Measurements from ENCODE around the gene VSTM2L.
A peak's percentile ranks its signal among the peaks of the same experiment; 100 is the strongest.

The VSTM2L gene

GRCh38 chr20:37907677-37908401, 4.9 kb downstream of the VSTM2L start:
- TF ChIP-seq, protein P1, sequence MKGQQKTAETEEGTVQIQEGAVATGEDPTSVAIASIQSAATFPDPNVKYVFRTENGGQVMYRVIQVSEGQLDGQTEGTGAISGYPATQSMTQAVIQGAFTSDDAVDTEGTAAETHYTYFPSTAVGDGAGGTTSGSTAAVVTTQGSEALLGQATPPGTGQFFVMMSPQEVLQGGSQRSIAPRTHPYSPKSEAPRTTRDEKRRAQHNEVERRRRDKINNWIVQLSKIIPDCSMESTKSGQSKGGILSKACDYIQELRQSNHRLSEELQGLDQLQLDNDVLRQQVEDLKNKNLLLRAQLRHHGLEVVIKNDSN (IDR thresholded peaks at IDR 0.05) = no peak
- TF ChIP-seq, protein P2, sequence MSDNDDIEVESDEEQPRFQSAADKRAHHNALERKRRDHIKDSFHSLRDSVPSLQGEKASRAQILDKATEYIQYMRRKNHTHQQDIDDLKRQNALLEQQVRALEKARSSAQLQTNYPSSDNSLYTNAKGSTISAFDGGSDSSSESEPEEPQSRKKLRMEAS (IDR thresholded peaks at IDR 0.05) = no peak
- TF ChIP-seq TAF1 (IDR thresholded peaks at IDR 0.05; ENCODE audit: low read depth) (no peak; the same call in 1 of the 2 replicates), RAD21 (IDR thresholded peaks at IDR 0.05; ENCODE audit: low read depth) (no peak), CREB1 (IDR thresholded peaks at IDR 0.05; ENCODE audit: low read depth) (no peak), NFIC (IDR thresholded peaks at IDR 0.05) (peak; percentile 96), TEAD4 (IDR thresholded peaks at IDR 0.05) (peak; percentile 80), EP300 (IDR thresholded peaks at IDR 0.05; ENCODE audit: borderline replicate concordance) (peak; percentile 78), YY1 (IDR thresholded peaks at IDR 0.05; ENCODE audit: low read depth) (no peak), EGR1 (IDR thresholded peaks at IDR 0.05) (no peak), ZBTB7A (IDR thresholded peaks at IDR 0.05; ENCODE audit: low read depth) (no peak), FOXM1 (IDR thresholded peaks at IDR 0.05; ENCODE audit: borderline replicate concordance, low read depth) (no peak), TCF12 (IDR thresholded peaks at IDR 0.05; ENCODE audit: low read depth) (peak; percentile 81), CEBPB (IDR thresholded peaks at IDR 0.05) (no peak)
- TF ChIP-seq, protein P3, sequence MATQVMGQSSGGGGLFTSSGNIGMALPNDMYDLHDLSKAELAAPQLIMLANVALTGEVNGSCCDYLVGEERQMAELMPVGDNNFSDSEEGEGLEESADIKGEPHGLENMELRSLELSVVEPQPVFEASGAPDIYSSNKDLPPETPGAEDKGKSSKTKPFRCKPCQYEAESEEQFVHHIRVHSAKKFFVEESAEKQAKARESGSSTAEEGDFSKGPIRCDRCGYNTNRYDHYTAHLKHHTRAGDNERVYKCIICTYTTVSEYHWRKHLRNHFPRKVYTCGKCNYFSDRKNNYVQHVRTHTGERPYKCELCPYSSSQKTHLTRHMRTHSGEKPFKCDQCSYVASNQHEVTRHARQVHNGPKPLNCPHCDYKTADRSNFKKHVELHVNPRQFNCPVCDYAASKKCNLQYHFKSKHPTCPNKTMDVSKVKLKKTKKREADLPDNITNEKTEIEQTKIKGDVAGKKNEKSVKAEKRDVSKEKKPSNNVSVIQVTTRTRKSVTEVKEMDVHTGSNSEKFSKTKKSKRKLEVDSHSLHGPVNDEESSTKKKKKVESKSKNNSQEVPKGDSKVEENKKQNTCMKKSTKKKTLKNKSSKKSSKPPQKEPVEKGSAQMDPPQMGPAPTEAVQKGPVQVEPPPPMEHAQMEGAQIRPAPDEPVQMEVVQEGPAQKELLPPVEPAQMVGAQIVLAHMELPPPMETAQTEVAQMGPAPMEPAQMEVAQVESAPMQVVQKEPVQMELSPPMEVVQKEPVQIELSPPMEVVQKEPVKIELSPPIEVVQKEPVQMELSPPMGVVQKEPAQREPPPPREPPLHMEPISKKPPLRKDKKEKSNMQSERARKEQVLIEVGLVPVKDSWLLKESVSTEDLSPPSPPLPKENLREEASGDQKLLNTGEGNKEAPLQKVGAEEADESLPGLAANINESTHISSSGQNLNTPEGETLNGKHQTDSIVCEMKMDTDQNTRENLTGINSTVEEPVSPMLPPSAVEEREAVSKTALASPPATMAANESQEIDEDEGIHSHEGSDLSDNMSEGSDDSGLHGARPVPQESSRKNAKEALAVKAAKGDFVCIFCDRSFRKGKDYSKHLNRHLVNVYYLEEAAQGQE (IDR thresholded peaks at IDR 0.05; ENCODE audit: low read depth) = no peak

DNA sequence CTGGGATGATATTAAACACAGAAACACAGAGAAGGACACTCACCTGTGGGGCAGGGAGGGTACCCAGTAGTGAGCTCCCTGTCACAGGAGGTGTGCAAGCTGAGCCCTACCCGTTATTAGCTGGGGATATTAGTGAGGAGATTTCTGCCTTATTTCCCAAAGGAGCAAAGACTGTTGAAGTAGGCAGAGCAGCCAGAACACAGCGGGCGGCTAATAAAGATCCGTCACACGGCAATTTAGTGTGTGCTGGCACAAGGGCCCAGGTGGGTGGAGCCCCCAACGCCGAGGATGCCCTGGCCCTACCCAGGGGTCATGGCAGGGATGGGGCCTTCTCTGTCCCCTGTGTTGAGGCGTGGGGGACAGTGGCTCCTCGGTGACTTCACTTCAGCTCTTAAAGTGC, 8.3 kb downstream of the VSTM2L start:
- TF ChIP-seq NFIC (IDR thresholded peaks at IDR 0.05) = no peak
- TF ChIP-seq EGR1 (IDR thresholded peaks at IDR 0.05) = no peak
- no peak for TF ChIP-seq TEAD4 (IDR thresholded peaks at IDR 0.05)
- no peak for TF ChIP-seq CEBPB (IDR thresholded peaks at IDR 0.05)
- no peak for TF ChIP-seq RAD21 (IDR thresholded peaks at IDR 0.05; ENCODE audit: low read depth)
- TF ChIP-seq TCF12 (IDR thresholded peaks at IDR 0.05; ENCODE audit: low read depth) = no peak
- TF ChIP-seq, protein P3 (IDR thresholded peaks at IDR 0.05; ENCODE audit: low read depth) = no peak
- TF ChIP-seq CREB1 (IDR thresholded peaks at IDR 0.05; ENCODE audit: low read depth) = no peak
- TF ChIP-seq ZBTB7A (IDR thresholded peaks at IDR 0.05; ENCODE audit: low read depth) = no peak
- no peak for TF ChIP-seq TAF1 (IDR thresholded peaks at IDR 0.05; ENCODE audit: low read depth)
- TF ChIP-seq, protein P1 (IDR thresholded peaks at IDR 0.05) = no peak
- TF ChIP-seq FOXM1 (IDR thresholded peaks at IDR 0.05; ENCODE audit: borderline replicate concordance, low read depth) = no peak
- TF ChIP-seq, protein P2 (IDR thresholded peaks at IDR 0.05) = no peak
- no peak for TF ChIP-seq YY1 (IDR thresholded peaks at IDR 0.05; ENCODE audit: low read depth)
- TF ChIP-seq EP300 (IDR thresholded peaks at IDR 0.05; ENCODE audit: borderline replicate concordance) = no peak

DNA sequence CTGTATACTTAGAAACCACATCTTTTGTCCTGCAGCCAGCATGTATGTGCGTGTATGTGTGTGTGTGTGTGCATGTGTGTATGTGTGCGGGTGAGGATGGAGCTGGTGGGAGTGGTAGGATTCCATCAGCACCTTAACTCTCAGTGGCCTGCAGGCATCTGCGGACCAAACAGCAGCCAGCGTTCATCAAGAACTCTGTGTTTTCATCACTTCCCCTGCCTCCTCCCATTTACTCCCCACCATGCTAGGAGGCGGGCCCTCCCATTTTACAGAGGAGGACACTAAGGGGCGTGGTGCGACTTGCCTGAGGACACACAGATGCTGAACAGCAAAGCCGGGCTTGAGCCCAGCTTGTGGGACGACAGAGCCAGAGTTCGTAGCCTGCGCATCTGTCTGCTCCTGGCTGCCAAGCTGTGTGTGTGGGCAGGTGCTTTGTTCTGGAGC, 8.9 kb downstream of the VSTM2L start:
- no peak for TF ChIP-seq TAF1 (IDR thresholded peaks at IDR 0.05; ENCODE audit: low read depth)
- TF ChIP-seq CREB1 (IDR thresholded peaks at IDR 0.05; ENCODE audit: low read depth) = no peak
- TF ChIP-seq, protein P1 (IDR thresholded peaks at IDR 0.05) = no peak
- TF ChIP-seq TCF12 (IDR thresholded peaks at IDR 0.05; ENCODE audit: low read depth) = no peak
- no peak for TF ChIP-seq YY1 (IDR thresholded peaks at IDR 0.05; ENCODE audit: low read depth)
- TF ChIP-seq EP300 (IDR thresholded peaks at IDR 0.05; ENCODE audit: borderline replicate concordance) = no peak
- TF ChIP-seq TEAD4 (IDR thresholded peaks at IDR 0.05) = no peak
- TF ChIP-seq CEBPB (IDR thresholded peaks at IDR 0.05) = no peak
- TF ChIP-seq, protein P3 (IDR thresholded peaks at IDR 0.05; ENCODE audit: low read depth) = no peak
- TF ChIP-seq, protein P2 (IDR thresholded peaks at IDR 0.05) = no peak
- no peak for TF ChIP-seq RAD21 (IDR thresholded peaks at IDR 0.05; ENCODE audit: low read depth)
- no peak for TF ChIP-seq NFIC (IDR thresholded peaks at IDR 0.05)
- no peak for TF ChIP-seq EGR1 (IDR thresholded peaks at IDR 0.05)
- TF ChIP-seq FOXM1 (IDR thresholded peaks at IDR 0.05; ENCODE audit: borderline replicate concordance, low read depth) = no peak
- TF ChIP-seq ZBTB7A (IDR thresholded peaks at IDR 0.05; ENCODE audit: low read depth) = no peak

Measured in Ishikawa (cell line).